Activated T-cell treated with anti-CD3 and anti-CD28 coated beads, Interleukin-2, amount 50 U/mL, for 4 hours (primary cell): ENCODE results near the gene PLCE1. TPM values are rescaled to one million over a fixed set of nuclear protein-coding genes. Genes with fewer than 3 reads are reported as not detected.

ENCODE experiments used
- ATAC-seq, 2 donors: fragments of 200-7000 bp; cut with Tn5 transposase; one replicate each; pipeline ENCODE4 v1.10.0; 2021
- DNase-seq: peaks from one replicate; pipeline ENCODE4 v3.0.0-alpha.2; 2020
- H3K27me3 Mint-ChIP-seq: one replicate; pipeline ENCODE4 v1.8.0; 2021; ENCODE audit warnings: low read depth, mixed read lengths
- H3K36me3 Mint-ChIP-seq: one replicate; pipeline ENCODE4 v1.8.0; 2022; ENCODE audit warnings: mixed read lengths; ENCODE audit not compliant: insufficient read depth
- H3K4me1 Mint-ChIP-seq: one replicate; pipeline ENCODE4 v1.8.0; 2021; ENCODE audit warnings: low read depth, mixed read lengths
- H3K4me3 Mint-ChIP-seq: one replicate; pipeline ENCODE4 v1.8.0; 2021; ENCODE audit warnings: mild to moderate bottlenecking, moderate library complexity, mixed read lengths
- H3K9me3 Mint-ChIP-seq: one replicate; pipeline ENCODE4 v1.8.0; 2021; ENCODE audit warnings: mixed read lengths
- total RNA-seq, 3 donors: library from RNA; stranded (reverse); gene quantifications; one replicate each; pipeline ENCODE4 v1.2.1, GENCODE V29; 2021

PLCE1 gene
- total RNA-seq, 3 donors from 2014 or later, result 0.03 TPM; not detected in 1

GRCh38 chr10:94001416-94001810 lies 7.7 kb downstream of the PLCE1 start:
- Mint-ChIP-seq H3K27me3 (peaks cover 24% of the 10 kb centered on the region), H3K4me3 (no peak overlapping the region), H3K4me1 (no peaks in the 10 kb centered on the region), H3K36me3 (no peaks in the 10 kb centered on the region), H3K9me3 (no peaks in the 10 kb centered on the region)
- no peak for ATAC-seq
- DNase-seq, result no peak

GRCh38 chr10:94002156-94002555 lies 8.4 kb downstream of the PLCE1 start:
- ATAC-seq (no peak), DNase-seq (no peak)
- no peaks in the 10 kb centered on the region for H3K9me3 Mint-ChIP-seq
- H3K4me1 Mint-ChIP-seq, result no peaks in the 10 kb centered on the region
- no peak overlapping the region for H3K4me3 Mint-ChIP-seq
- no peaks in the 10 kb centered on the region for H3K36me3 Mint-ChIP-seq
- peaks cover 22% of the 10 kb centered on the region for H3K27me3 Mint-ChIP-seq

GRCh38 chr10:94003488-94003887 lies 9.8 kb downstream of the PLCE1 start:
- H3K27me3 Mint-ChIP-seq, result peaks cover 15% of the 10 kb centered on the region
- DNase-seq, result no peak
- no peaks in the 10 kb centered on the region for H3K9me3 Mint-ChIP-seq
- no peak overlapping the region for H3K4me3 Mint-ChIP-seq
- no peak for ATAC-seq
- no peaks in the 10 kb centered on the region for H3K36me3 Mint-ChIP-seq
- no peaks in the 10 kb centered on the region for H3K4me1 Mint-ChIP-seq

- DNase-seq (no peak), ATAC-seq (no peak)
- H3K4me1 Mint-ChIP-seq, result no peaks in the 10 kb centered on the region
- H3K27me3 Mint-ChIP-seq, result peaks cover 6% of the 10 kb centered on the region
- H3K9me3 Mint-ChIP-seq, result no peaks in the 10 kb centered on the region
- H3K36me3 Mint-ChIP-seq, result no peaks in the 10 kb centered on the region
- H3K4me3 Mint-ChIP-seq, result no peak overlapping the region
These were observed 11.3 kb downstream of the PLCE1 start for GRCh38 chr10:94005050-94005449.

DNA sequence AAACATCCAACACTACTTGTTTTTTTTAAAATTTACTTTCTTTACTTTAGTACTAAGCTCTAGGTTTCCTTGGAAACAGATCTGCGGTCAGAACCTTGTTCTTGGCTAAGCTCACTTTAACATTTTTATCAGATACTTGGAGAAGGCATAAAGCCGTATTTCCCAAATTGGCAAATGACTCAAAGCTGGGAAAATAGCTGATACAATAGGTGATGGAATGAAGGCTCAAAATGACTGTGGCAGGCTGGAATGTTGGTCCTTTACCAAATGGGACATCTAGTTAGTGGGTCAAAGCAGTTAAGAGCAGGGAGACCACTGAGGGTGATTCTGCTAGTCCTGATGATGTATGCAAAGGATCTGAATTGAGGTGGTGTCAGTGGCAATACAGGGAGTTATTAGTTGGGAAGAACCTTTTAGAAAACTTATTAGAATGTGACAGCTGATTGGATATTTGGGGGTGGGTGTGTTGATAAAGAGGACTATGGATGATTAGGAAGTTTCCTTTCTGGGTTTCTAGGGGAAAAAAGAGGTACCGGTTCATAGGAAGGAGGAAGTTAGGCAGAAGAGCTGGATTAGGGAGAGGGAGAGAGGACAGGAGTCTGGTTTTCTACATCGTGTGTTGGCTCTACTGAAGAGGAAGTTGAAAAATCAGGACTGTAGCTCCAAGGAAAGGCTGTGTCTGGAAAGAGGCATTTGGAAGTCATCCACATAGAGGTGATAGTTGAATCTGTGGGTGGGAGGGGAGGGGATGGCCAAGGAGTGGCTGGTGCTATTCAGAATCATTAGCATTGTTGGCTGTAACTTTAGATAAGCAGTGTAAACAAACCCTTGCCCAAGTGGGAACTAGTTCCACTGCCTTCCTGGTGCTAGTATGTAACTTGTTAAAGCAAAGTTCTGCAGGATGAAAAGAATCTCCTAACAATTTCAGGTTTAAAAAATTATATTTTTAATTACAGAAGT lies 13.1 kb downstream of the PLCE1 start:
- ATAC-seq, result no peak
- Mint-ChIP-seq H3K9me3 (no peaks in the 10 kb centered on the region), H3K4me3 (no peak overlapping the region), H3K36me3 (no peaks in the 10 kb centered on the region), H3K27me3 (peaks cover 6% of the 10 kb centered on the region), H3K4me1 (no peaks in the 10 kb centered on the region)
- DNase-seq, result no peak

DNA sequence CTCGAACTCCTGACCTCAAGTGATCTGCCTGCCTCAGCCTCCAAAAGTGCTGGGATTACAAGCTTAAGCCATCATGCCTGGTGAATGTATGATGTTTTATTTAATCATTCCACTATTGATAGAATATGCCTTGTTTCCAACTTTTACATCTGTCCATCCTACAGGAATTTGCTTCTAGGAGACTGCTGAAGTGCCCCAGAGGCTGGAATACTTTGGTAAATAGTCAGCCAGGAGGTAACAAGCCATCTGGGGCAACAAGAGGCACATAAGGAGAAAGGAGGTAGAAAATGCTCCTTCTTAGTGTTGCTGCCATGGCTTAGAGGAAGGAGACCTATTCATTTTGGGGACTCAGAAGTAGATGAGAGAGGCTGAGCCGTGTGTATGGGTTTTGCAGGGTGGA lies 14.8 kb downstream of the PLCE1 start:
- Mint-ChIP-seq H3K9me3 (no peaks in the 10 kb centered on the region), H3K36me3 (no peaks in the 10 kb centered on the region), H3K4me3 (no peak overlapping the region), H3K27me3 (peaks cover 4% of the 10 kb centered on the region), H3K4me1 (no peaks in the 10 kb centered on the region)
- DNase-seq (no peak), ATAC-seq (no peak)

- no peak for DNase-seq
- H3K4me3 Mint-ChIP-seq, result no peak overlapping the region
These were observed 16.4 kb downstream of the PLCE1 start for GRCh38 chr10:94010116-94010515.

GRCh38 chr10:94010886-94011285 lies 17.2 kb downstream of the PLCE1 start:
- Mint-ChIP-seq H3K36me3 (no peaks in the 10 kb centered on the region), H3K4me3 (no peak overlapping the region), H3K27me3 (peaks cover 4% of the 10 kb centered on the region), H3K4me1 (no peaks in the 10 kb centered on the region), H3K9me3 (no peaks in the 10 kb centered on the region)
- DNase-seq, result no peak
- no peak for ATAC-seq

More at GRCh38 chr10:94010116-94010515, 16.4 kb downstream of the PLCE1 start:
- Mint-ChIP-seq H3K4me1 (no peaks in the 10 kb centered on the region), H3K9me3 (no peaks in the 10 kb centered on the region), H3K36me3 (no peaks in the 10 kb centered on the region), H3K27me3 (peaks cover 3% of the 10 kb centered on the region)
- no peak for ATAC-seq

DNA sequence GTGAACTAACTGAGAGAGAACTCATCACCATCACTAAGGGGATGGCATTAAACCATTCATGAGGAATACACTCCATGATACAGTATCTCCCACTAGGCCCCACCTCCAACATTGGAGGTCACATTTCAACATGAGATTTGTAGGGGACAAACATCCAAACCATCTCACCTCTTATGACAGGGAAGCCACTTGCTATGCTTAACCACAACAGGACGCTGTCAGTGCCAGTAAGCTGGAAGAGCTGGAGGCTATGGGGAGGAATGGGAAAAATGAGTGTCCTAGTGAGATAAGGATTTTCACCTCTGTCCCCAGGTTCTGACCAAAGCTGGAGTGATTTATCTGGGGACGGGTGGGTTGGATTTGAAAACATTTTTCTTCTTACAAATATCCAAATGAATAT lies 17.6 kb downstream of the PLCE1 start:
- Mint-ChIP-seq H3K9me3 (no peaks in the 10 kb centered on the region), H3K36me3 (no peaks in the 10 kb centered on the region), H3K4me1 (no peaks in the 10 kb centered on the region), H3K4me3 (no peak overlapping the region), H3K27me3 (peaks cover 4% of the 10 kb centered on the region)
- DNase-seq (no peak), ATAC-seq (no peak)

- no peak overlapping the region for H3K4me3 Mint-ChIP-seq
- no peaks in the 10 kb centered on the region for H3K4me1 Mint-ChIP-seq
- no peak for ATAC-seq
- no peak for DNase-seq
- H3K36me3 Mint-ChIP-seq, result no peaks in the 10 kb centered on the region
- H3K27me3 Mint-ChIP-seq, result peaks cover 6% of the 10 kb centered on the region
- H3K9me3 Mint-ChIP-seq, result no peaks in the 10 kb centered on the region
These were observed 19.1 kb downstream of the PLCE1 start for GRCh38 chr10:94012834-94013233.

DNA sequence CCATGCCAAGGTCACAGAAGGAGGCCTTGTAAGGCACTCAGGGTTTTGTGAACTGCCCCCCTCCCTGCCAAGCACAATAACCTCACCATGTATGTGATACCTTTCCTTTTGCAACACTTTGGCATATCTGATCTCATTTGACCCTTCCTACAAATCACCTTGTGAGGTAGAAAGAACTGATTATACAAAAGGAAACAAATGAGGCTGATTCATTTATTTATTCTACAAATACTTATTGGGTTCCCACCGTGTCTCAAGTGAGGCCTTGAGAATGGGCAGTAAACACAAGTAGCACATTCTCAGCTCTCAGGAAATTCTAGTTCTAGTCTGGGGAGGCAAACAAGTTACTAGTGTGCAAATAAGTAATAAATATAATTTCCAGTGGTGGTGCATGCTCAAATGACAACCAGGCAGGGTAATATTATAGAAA lies 19.6 kb downstream of the PLCE1 start:
- DNase-seq (no peak), ATAC-seq (no peak)
- H3K4me3 Mint-ChIP-seq, result no peak overlapping the region
- no peaks in the 10 kb centered on the region for H3K4me1 Mint-ChIP-seq
- no peaks in the 10 kb centered on the region for H3K9me3 Mint-ChIP-seq
- no peaks in the 10 kb centered on the region for H3K36me3 Mint-ChIP-seq
- H3K27me3 Mint-ChIP-seq, result peaks cover 6% of the 10 kb centered on the region

DNA sequence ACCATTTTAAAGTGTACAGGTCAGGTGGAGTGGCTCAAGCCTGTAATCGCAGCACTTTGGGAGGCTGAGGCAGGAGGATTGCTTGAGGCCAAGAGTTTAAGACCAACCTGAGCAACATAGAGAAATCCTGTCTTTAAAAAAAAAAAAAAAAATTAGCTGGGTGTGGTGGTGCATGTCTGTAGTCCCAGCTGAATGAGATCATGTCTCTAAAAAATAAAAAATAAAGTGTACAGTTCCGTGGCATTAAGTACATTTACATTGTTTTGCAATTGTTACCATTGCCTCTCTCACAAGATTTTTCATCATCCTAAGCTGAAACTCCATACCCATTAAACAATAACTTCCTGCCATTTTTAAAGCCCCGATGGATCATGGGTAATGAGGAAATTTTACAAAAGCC lies 20.6 kb downstream of the PLCE1 start:
- no peak for ATAC-seq
- Mint-ChIP-seq H3K9me3 (no peaks in the 10 kb centered on the region), H3K36me3 (no peaks in the 10 kb centered on the region), H3K4me1 (no peaks in the 10 kb centered on the region), H3K27me3 (peaks cover 6% of the 10 kb centered on the region), H3K4me3 (no peak overlapping the region)
- DNase-seq, result no peak

GRCh38 chr10:94016727-94017714 lies 23.3 kb downstream of the PLCE1 start:
- ATAC-seq, result no peak
- no peaks in the 10 kb centered on the region for H3K36me3 Mint-ChIP-seq

DNA sequence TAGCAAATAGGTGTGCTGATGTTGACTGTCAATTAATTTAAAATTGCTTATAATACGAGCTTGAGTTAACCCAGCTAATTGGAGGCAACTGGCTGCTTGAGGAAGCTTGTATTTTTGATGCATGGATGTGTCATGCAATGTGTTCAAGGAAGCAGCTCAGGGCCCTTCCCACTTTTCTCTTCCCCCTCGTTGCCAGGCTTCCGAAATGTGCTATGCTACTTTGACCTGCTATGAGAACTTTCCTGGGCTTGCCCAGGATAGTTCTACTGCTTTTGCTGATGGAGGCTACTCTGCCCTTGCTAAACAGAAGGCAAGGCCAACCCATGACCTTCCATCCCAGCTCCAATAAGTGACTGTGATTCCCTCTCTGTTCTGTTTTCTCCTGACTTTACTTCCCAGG lies 24.4 kb downstream of the PLCE1 start:
- Mint-ChIP-seq H3K4me3 (no peak overlapping the region), H3K27me3 (peaks cover 9% of the 10 kb centered on the region), H3K4me1 (no peaks in the 10 kb centered on the region), H3K9me3 (peaks cover 4% of the 10 kb centered on the region), H3K36me3 (no peaks in the 10 kb centered on the region)
- DNase-seq, result no peak
- no peak for ATAC-seq

More at GRCh38 chr10:94016727-94017714, 23.3 kb downstream of the PLCE1 start:
- no peak for DNase-seq
- no peaks in the 10 kb centered on the region for H3K4me1 Mint-ChIP-seq
- H3K27me3 Mint-ChIP-seq, result peaks cover 6% of the 10 kb centered on the region
- H3K4me3 Mint-ChIP-seq, result no peak overlapping the region
- H3K9me3 Mint-ChIP-seq, result no peaks in the 10 kb centered on the region
